Erythroblast (primary cell): ENCODE results near the gene SEZ6L.

Source experiments
- GATA1 ChIP-seq: IDR thresholded peaks from 2 replicates; pipeline ENCODE4 v1.6.1; 2011; ENCODE audit warnings: low read depth, mild to moderate bottlenecking, control low read depth, low read length, moderate library complexity
- POLR2A ChIP-seq: IDR thresholded peaks from 2 replicates; pipeline ENCODE4 v1.6.1; 2011; ENCODE audit warnings: mild to moderate bottlenecking, low read length

DNA sequence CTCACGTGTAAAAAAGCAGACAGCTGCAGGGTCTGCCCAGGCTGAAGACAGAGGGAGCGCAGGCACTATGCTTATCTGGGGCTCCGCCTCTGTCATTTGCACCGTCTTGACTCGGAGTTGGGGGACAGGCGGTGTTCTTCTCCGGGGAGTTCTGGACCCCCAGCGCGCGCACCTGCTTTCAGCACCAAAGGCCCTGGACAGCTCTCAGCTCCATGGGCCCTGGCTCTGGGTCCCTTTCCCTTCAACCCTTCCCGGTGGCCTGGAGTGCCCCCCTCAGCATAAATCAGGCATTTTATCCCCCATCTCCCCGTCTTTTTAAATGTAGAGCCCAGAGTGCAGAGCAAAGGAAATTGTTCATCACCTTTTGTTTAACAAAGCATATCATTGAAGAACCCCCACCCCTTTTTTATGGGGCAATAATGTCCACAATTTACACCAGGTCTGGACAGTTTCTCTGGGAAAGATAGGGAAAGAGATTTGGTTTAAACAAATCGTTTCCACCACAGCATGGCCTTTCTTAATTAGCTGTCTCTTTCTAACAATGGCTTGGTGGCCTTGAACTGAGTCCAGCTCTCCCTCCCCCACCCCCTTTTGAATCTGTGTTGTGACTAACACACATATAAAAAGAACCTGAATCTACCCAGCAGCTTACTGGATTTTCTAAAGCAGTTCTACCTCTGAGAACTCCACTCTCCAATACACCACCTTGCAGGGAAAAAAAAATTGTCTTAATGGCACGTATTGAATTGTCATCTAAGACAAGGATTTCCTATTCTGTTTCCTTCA, 1.7 kb downstream of the SEZ6L start:
- TF ChIP-seq POLR2A (no peak), GATA1 (no peak)
